CD4-positive, alpha-beta memory T cell (primary cell): ENCODE measurements around the gene TAF4B. TPM values are rescaled to one million over a fixed set of nuclear protein-coding genes. Genes with fewer than 3 reads are reported as not detected.

Experiments
- CTCF ChIA-PET: fragments of 350-600 bp; sonication (Branson Sonifier 250); formaldehyde crosslinking; loops from one replicate; lab custom pipeline; 2021; ENCODE audit warnings: inconsistent platforms; ENCODE audit not compliant: partially characterized antibody; lab: Charles Lee
- POLR2A ChIA-PET: fragments of 350-600 bp; sonication (Branson Sonifier 250); formaldehyde crosslinking; loops from one replicate; lab custom pipeline; 2021; ENCODE audit not compliant: partially characterized antibody; lab: Charles Lee
- DNase-seq, 5 donors: peaks; one replicate each; pipeline versions ENCODE4 v3.0.0 to v3.0.0-alpha.2; 2020 to 2022; ENCODE audit warnings: mixed read lengths in 1 of 5
- H3K27ac ChIP-seq: one replicate; pipeline ENCODE4 v1.7.0; 2013; ENCODE audit warnings: low read depth, low read length
- H3K27me3 ChIP-seq: 2 replicates; pipeline ENCODE4 v1.7.0; 2013; ENCODE audit warnings: mild to moderate bottlenecking, low read length, moderate library complexity; ENCODE audit not compliant: insufficient read depth
- H3K36me3 ChIP-seq: 2 replicates; pipeline ENCODE4 v1.7.0; 2013; ENCODE audit warnings: mild to moderate bottlenecking, low read length, moderate library complexity; ENCODE audit not compliant: insufficient read depth
- H3K4me1 ChIP-seq: 2 replicates; pipeline ENCODE4 v1.7.0; 2013; ENCODE audit warnings: mild to moderate bottlenecking, low read length, moderate library complexity; ENCODE audit not compliant: insufficient read depth
- H3K4me3 ChIP-seq, 2 donors: one replicate each; pipeline ENCODE4 v1.7.0; 2013; ENCODE audit warnings: low read length in 2 of 2, mild to moderate bottlenecking in 1 of 2
- H3K9me3 ChIP-seq, 2 donors: one replicate each; pipeline ENCODE4 v1.7.0; 2013; ENCODE audit warnings: low read length in 2 of 2, control low read depth in 1 of 2; ENCODE audit not compliant: control insufficient read depth in 1 of 2
- H3K27ac Mint-ChIP-seq, 7 donors: one replicate each; pipeline ENCODE4 v1.8.0; 2020 to 2021; ENCODE audit warnings: mixed read lengths in 7 of 7, mild to moderate bottlenecking in 6 of 7, inconsistent platforms in 3 of 7, moderate library complexity in 3 of 7
- H3K27me3 Mint-ChIP-seq, 2 donors: one replicate each; pipeline ENCODE4 v1.8.0; 2020 to 2021; ENCODE audit warnings: mixed read lengths in 2 of 2
- H3K36me3 Mint-ChIP-seq, 2 donors: one replicate each; pipeline ENCODE4 v1.8.0; 2020 to 2021; ENCODE audit warnings: mixed read lengths in 2 of 2, inconsistent platforms in 1 of 2, mild to moderate bottlenecking in 1 of 2
- H3K4me1 Mint-ChIP-seq, 4 donors: one replicate each; pipeline ENCODE4 v1.8.0; 2020 to 2021; ENCODE audit warnings: mixed read lengths in 4 of 4, mild to moderate bottlenecking in 1 of 4
- H3K4me3 Mint-ChIP-seq, 8 donors: one replicate each; pipeline ENCODE4 v1.8.0; 2020 to 2021; ENCODE audit warnings: mixed read lengths in 8 of 8, mild to moderate bottlenecking in 7 of 8, moderate library complexity in 6 of 8, inconsistent platforms in 3 of 8
- H3K9me3 Mint-ChIP-seq, 8 donors: one replicate each; pipeline ENCODE4 v1.8.0; 2020 to 2021; ENCODE audit warnings: mixed read lengths in 8 of 8, mild to moderate bottlenecking in 5 of 8, inconsistent platforms in 3 of 8, moderate library complexity in 1 of 8
- intact Hi-C: fragments of 100-400 bp; cut with micrococcal nuclease; formaldehyde crosslinking; loops from one replicate; pipeline ENCODE4 v1.15.1; 2023
- polyA plus RNA-seq, 2 donors: library from polyadenylated mRNA; unstranded; fragments of 300-500 nt; fragmentation: Illumina TruSeq; gene quantifications; one replicate each; pipeline ENCODE4 v1.2.3, GENCODE V29; 2021
- total RNA-seq, 2 experiments: library from RNA; stranded (reverse); gene quantifications; one replicate each; pipeline ENCODE4 v1.2.3, GENCODE V29; 2021

Gene TAF4B
- 1 to 10 TPM; 7.2 to 8.1 TPM for total RNA-seq
- polyA plus RNA-seq, result 1 to 10 TPM; 4.9 to 6.8 TPM

- ChIA-PET CTCF (no interaction called here), POLR2A (interaction anchor here (1.0 to 3.5 kb wide), 7 partner anchors 10 to 136 kb away, joined by 3 to 37 read pairs (median 4); partner anchors contain the start of genes PSMA8 and SS18)
- Mint-ChIP-seq H3K4me1 (peaks cover 19 to 42% (median 26%) of the 10 kb centered on the region in 4 donors), H3K27me3 (no peaks in the 10 kb centered on the region), H3K36me3 (peaks cover 0 to 9% of the 10 kb centered on the region in 2 donors), H3K4me3 (peak within 1 kb of the TSS; percentile 91 to 97 (median 95)), H3K27ac (peak within 1 kb of the TSS; percentile 91 to 98 (median 98)), H3K9me3 (no peaks in the 10 kb centered on the region)
- no peaks in the 10 kb centered on the region for H3K27me3 ChIP-seq
- no peaks in the 10 kb centered on the region for H3K36me3 ChIP-seq
- intact Hi-C loops, result loop anchor here (1.0 kb wide), 2 partner anchors 11 to 136 kb away; partner anchors contain the start of gene SS18
- H3K9me3 ChIP-seq, result no peaks in the 10 kb centered on the region
- DNase-seq, result peak; percentile 89 to 93 (median 90)
- peak within 1 kb of the TSS; percentile 13 to 71 for H3K4me3 ChIP-seq
- peaks cover 28% of the 10 kb centered on the region for H3K4me1 ChIP-seq
- H3K27ac ChIP-seq, result peak within 1 kb of the TSS; percentile 80
Measured at GRCh38 chr18:26226229-26227050, at the start of gene TAF4B. Gene TAF4B (plus strand): TSS chr18:26226445. CDS start chr18:26226934, 489 bp downstream.

GRCh38 chr18:26181343-26181826, 44.9 kb upstream of the TAF4B start:
- Mint-ChIP-seq H3K4me1 (peaks cover 0 to 1% (median 0%) of the 10 kb centered on the region in 4 donors), H3K4me3 (no peak overlapping the region), H3K27ac (no peak overlapping the region), H3K27me3 (no peaks in the 10 kb centered on the region), H3K36me3 (no peaks in the 10 kb centered on the region), H3K9me3 (no peaks in the 10 kb centered on the region)
- H3K27ac ChIP-seq, result no peak overlapping the region
- CTCF ChIA-PET, result no interaction called here
- no peak overlapping the region for H3K4me3 ChIP-seq
- POLR2A ChIA-PET, result no interaction called here
- no peaks in the 10 kb centered on the region for H3K27me3 ChIP-seq
- intact Hi-C loops, result no loop called here
- DNase-seq, result no peak
- H3K36me3 ChIP-seq, result no peaks in the 10 kb centered on the region
- H3K4me1 ChIP-seq, result no peaks in the 10 kb centered on the region
- H3K9me3 ChIP-seq, result no peaks in the 10 kb centered on the region

- Histone ChIP-seq H3K27me3 (no peaks in the 10 kb centered on the region), H3K27ac (no peak overlapping the region), H3K9me3 (no peaks in the 10 kb centered on the region), H3K4me1 (no peaks in the 10 kb centered on the region), H3K36me3 (no peaks in the 10 kb centered on the region), H3K4me3 (no peak overlapping the region)
- POLR2A ChIA-PET, result no interaction called here
- intact Hi-C loops, result no loop called here
- Mint-ChIP-seq H3K27ac (no peak overlapping the region), H3K36me3 (no peaks in the 10 kb centered on the region), H3K4me1 (peaks cover 0 to 1% (median under 1%) of the 10 kb centered on the region in 4 donors), H3K4me3 (no peak overlapping the region), H3K9me3 (no peaks in the 10 kb centered on the region), H3K27me3 (no peaks in the 10 kb centered on the region)
- CTCF ChIA-PET, result interaction anchor here (1.0 kb wide), 1 partner anchor 24 kb away, joined by 3 read pairs; no protein-coding TSS in a partner anchor
- no peak for DNase-seq
Measured at GRCh38 chr18:26183395-26184112, 42.7 kb upstream of the TAF4B start.

- Histone ChIP-seq H3K27me3 (no peaks in the 10 kb centered on the region), H3K27ac (no peak overlapping the region), H3K4me3 (no peak overlapping the region), H3K4me1 (peaks cover 6% of the 10 kb centered on the region), H3K36me3 (no peaks in the 10 kb centered on the region), H3K9me3 (no peaks in the 10 kb centered on the region)
- Mint-ChIP-seq H3K4me1 (peaks cover 6 to 12% (median 11%) of the 10 kb centered on the region in 4 donors), H3K27me3 (no peaks in the 10 kb centered on the region), H3K4me3 (no peak overlapping the region), H3K27ac (no peak overlapping the region), H3K9me3 (no peaks in the 10 kb centered on the region), H3K36me3 (no peaks in the 10 kb centered on the region)
- ChIA-PET POLR2A (no interaction called here), CTCF (interaction anchor here (1.3 kb wide), 1 partner anchor 8 kb away, joined by 3 read pairs; no protein-coding TSS in a partner anchor)
- intact Hi-C loops, result no loop called here
- DNase-seq, result no peak
Measured at GRCh38 chr18:26185267-26185666, 41.0 kb upstream of the TAF4B start.

GRCh38 chr18:26190506-26190905, 35.7 kb upstream of the TAF4B start:
- no peaks in the 10 kb centered on the region for H3K9me3 Mint-ChIP-seq
- Histone ChIP-seq H3K27me3 (no peaks in the 10 kb centered on the region), H3K36me3 (no peaks in the 10 kb centered on the region), H3K4me1 (peaks cover 16% of the 10 kb centered on the region), H3K4me3 (peak overlapping the region in 1 of 2 donors; percentile 44), H3K9me3 (no peaks in the 10 kb centered on the region), H3K27ac (peak overlapping the region; percentile 15)
- H3K27ac Mint-ChIP-seq, result peak overlapping the region; percentile 77 to 91 (median 85)
- H3K4me1 Mint-ChIP-seq, result peaks cover 9 to 23% (median 19%) of the 10 kb centered on the region in 4 donors
- peak in 4 of 5 donors; percentile 30 to 45 (median 38) for DNase-seq
- intact Hi-C loops, result loop anchor here (1.0 kb wide), 2 partner anchors 25 to 100 kb away; partner anchors contain the start of gene SS18
- POLR2A ChIA-PET, result interaction anchor here (1.4 to 1.5 kb wide), 2 partner anchors 36 to 56 kb away, joined by 4 to 8 read pairs; partner anchors contain the start of genes PSMA8 and TAF4B
- H3K4me3 Mint-ChIP-seq, result peak overlapping the region; percentile 80 to 90 (median 86)
- no peaks in the 10 kb centered on the region for H3K27me3 Mint-ChIP-seq
- no peaks in the 10 kb centered on the region for H3K36me3 Mint-ChIP-seq
- CTCF ChIA-PET, result interaction anchor here (1.1 kb wide), 1 partner anchor 24 kb away, joined by 5 read pairs; no protein-coding TSS in a partner anchor

DNA sequence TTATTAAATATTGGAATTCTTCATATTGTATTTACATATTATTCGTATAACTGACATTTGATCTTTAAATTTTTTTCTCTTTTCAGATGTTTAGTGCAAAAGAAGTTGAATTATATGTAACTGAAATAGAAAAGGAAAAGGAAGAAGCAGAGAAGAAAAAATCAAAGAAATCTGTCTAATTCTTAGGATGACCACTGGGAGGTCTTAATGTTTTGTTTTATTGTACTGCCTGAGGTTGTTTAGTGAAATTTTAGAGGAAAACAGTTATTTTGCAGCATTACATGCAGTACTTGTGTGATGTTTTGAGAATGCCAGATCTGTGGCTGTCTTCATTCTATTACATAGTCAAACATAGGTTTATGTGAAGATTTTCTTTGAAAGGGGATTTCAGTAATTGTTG, 34.0 kb upstream of the TAF4B start:
- H3K27ac Mint-ChIP-seq, result no peak overlapping the region
- H3K4me3 Mint-ChIP-seq, result no peak overlapping the region
- CTCF ChIA-PET, result no interaction called here
- no peaks in the 10 kb centered on the region for H3K9me3 Mint-ChIP-seq
- Histone ChIP-seq H3K27me3 (no peaks in the 10 kb centered on the region), H3K36me3 (no peaks in the 10 kb centered on the region), H3K4me3 (no peak overlapping the region), H3K9me3 (no peaks in the 10 kb centered on the region), H3K27ac (no peak overlapping the region), H3K4me1 (peaks cover 16% of the 10 kb centered on the region)
- no peaks in the 10 kb centered on the region for H3K36me3 Mint-ChIP-seq
- H3K4me1 Mint-ChIP-seq, result peaks cover 9 to 23% (median 19%) of the 10 kb centered on the region in 4 donors
- no peak for DNase-seq
- POLR2A ChIA-PET, result no interaction called here
- H3K27me3 Mint-ChIP-seq, result no peaks in the 10 kb centered on the region
- intact Hi-C loops, result no loop called here
